OCI-LY3 (cell line): ENCODE data around the gene AHCYL2.

ENCODE experiments used
- H2AFZ ChIP-seq: fragments of 200-600, 300-600 bp; shearing (Covaris generic); 2 replicates; pipeline ENCODE4 v1.6.0; 2014; ENCODE audit warnings: antibody characterized with exemption, low read depth, low read length
- H3K27ac ChIP-seq: fragments of 200-600, 300-600 bp; sonication (generic); 2 replicates; pipeline ENCODE4 v1.5.1; 2014; ENCODE audit warnings: mild to moderate bottlenecking, low read length, moderate library complexity, mixed read lengths
- H3K27me3 ChIP-seq: fragments of 200-600, 300-600 bp; sonication (generic); 2 replicates; pipeline ENCODE4 v1.6.1; 2014; ENCODE audit warnings: low read depth, low read length, mixed read lengths
- H3K36me3 ChIP-seq: fragments of 200-600, 300-600 bp; sonication (generic); replicated peaks from 2 replicates; pipeline ENCODE3; 2014; ENCODE audit warnings: low read depth, low read length, mixed read lengths
- H3K4me1 ChIP-seq: fragments of 300-600, 200-600 bp; sonication (generic); 2 replicates; pipeline ENCODE4 v1.6.1; 2014; ENCODE audit warnings: low read length, mixed read lengths
- H3K4me2 ChIP-seq: fragments of 200-600, 300-600 bp; sonication (generic); 2 replicates; pipeline ENCODE4 v1.6.1; 2014; ENCODE audit warnings: low read length, mixed read lengths
- H3K4me3 ChIP-seq: fragments of 300-600, 200-600 bp; sonication (generic); 2 replicates; pipeline ENCODE4 v1.5.1; 2014; ENCODE audit warnings: antibody characterized with exemption, mild to moderate bottlenecking, low read length, moderate library complexity
- H3K79me2 ChIP-seq: fragments of 300-600, 200-600 bp; shearing (Covaris generic); 2 replicates; pipeline ENCODE4 v1.6.1; 2014; ENCODE audit warnings: mild to moderate bottlenecking, low read length, mixed read lengths
- H3K9ac ChIP-seq: fragments of 300-600, 200-600 bp; shearing (Covaris generic); 2 replicates; pipeline ENCODE4 v1.6.0; 2014; ENCODE audit warnings: mild to moderate bottlenecking, low read length, moderate library complexity
- H3K9me3 ChIP-seq: fragments of 200-600, 300-600 bp; shearing (Covaris generic); 2 replicates; pipeline ENCODE4 v1.6.1; 2014; ENCODE audit warnings: low read length, mixed read lengths; ENCODE audit not compliant: insufficient read depth
- H4K20me1 ChIP-seq: fragments of 200-600, 300-600 bp; sonication (generic); 2 replicates; pipeline ENCODE4 v1.6.1; 2016; ENCODE audit warnings: low read length, mixed read lengths; ENCODE audit not compliant: insufficient read depth
- EZH2phosphoT487 ChIP-seq: fragments of 200-600 bp; shearing (Covaris generic); IDR thresholded peaks from 2 replicates; pipeline ENCODE4 v1.6.1; 2018; ENCODE audit warnings: antibody characterized with exemption, mixed run types, low read depth
- TF ChIP-seq, protein P1 (sequence below): fragments of 200-600, 300-600 bp; sonication (generic); IDR thresholded peaks from 2 replicates; pipeline ENCODE4 v1.5.1; 2014; ENCODE audit warnings: antibody characterized with exemption, low read length, low read depth

AHCYL2 gene

DNA sequence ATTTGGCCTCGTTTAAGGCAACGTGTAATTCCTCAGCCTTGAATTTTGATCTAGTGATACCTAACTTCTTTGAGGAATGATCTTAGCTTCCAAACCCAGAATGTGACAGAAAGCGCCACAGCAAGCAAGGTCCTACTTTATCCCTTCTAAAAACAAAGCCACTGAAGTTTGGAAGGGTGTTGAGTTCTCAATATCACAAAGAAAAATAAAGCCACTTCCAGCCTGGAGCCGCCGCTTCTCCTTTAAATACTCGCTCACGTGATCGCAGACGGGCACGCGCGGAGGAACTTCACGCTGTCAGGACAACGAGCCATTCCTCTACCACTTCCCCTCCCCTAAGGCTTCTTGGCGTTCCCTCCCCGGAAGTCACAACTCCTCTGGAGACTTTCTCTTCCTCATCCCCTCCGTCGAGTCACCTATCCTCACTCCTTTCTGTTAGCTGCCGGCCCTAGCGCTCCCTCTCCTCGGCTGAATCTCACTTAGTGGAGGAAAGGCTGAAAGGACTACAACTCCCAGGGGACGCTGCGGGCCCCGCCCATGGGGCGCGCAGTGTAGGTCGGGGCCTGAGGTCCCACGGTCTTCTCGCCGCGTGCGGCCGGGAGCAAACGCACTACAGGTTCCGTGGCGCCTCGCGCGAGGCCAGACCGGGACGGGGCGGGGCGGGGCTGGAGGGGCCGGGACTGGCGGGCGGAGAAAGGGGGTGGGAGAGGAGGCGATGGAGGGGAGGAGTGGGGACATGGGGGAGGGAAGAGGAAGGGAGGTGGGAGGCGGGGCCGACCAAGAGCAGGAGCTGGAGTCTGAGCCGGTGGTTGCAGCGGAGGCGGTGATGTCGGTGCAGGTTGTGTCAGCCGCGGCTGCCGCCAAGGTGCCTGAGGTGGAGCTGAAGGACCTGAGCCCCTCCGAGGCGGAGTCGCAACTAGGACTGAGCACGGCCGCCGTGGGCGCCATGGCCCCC, at the start of gene AHCYL2:
Gene AHCYL2 (plus strand): TSS at position 780 of the 955 bp plus-strand sequence.
- Histone ChIP-seq H4K20me1 (no peaks in the 10 kb centered on the region), H3K9me3 (no peaks in the 10 kb centered on the region), H3K4me2 (peak within 1 kb of the TSS; percentile 92), H3K27ac (peak within 1 kb of the TSS; percentile 80), H3K4me1 (peaks cover 32% of the 10 kb centered on the region), H3K27me3 (no peaks in the 10 kb centered on the region), H3K9ac (peak within 1 kb of the TSS; percentile 81), H3K36me3 (no peaks in the 10 kb centered on the region), H3K79me2 (no peaks in the 10 kb centered on the region), H3K4me3 (peak within 1 kb of the TSS; percentile 88), H2AFZ (peak within 1 kb of the TSS; percentile 98)
- TF ChIP-seq, protein P1, sequence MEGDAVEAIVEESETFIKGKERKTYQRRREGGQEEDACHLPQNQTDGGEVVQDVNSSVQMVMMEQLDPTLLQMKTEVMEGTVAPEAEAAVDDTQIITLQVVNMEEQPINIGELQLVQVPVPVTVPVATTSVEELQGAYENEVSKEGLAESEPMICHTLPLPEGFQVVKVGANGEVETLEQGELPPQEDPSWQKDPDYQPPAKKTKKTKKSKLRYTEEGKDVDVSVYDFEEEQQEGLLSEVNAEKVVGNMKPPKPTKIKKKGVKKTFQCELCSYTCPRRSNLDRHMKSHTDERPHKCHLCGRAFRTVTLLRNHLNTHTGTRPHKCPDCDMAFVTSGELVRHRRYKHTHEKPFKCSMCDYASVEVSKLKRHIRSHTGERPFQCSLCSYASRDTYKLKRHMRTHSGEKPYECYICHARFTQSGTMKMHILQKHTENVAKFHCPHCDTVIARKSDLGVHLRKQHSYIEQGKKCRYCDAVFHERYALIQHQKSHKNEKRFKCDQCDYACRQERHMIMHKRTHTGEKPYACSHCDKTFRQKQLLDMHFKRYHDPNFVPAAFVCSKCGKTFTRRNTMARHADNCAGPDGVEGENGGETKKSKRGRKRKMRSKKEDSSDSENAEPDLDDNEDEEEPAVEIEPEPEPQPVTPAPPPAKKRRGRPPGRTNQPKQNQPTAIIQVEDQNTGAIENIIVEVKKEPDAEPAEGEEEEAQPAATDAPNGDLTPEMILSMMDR = no peak

DNA sequence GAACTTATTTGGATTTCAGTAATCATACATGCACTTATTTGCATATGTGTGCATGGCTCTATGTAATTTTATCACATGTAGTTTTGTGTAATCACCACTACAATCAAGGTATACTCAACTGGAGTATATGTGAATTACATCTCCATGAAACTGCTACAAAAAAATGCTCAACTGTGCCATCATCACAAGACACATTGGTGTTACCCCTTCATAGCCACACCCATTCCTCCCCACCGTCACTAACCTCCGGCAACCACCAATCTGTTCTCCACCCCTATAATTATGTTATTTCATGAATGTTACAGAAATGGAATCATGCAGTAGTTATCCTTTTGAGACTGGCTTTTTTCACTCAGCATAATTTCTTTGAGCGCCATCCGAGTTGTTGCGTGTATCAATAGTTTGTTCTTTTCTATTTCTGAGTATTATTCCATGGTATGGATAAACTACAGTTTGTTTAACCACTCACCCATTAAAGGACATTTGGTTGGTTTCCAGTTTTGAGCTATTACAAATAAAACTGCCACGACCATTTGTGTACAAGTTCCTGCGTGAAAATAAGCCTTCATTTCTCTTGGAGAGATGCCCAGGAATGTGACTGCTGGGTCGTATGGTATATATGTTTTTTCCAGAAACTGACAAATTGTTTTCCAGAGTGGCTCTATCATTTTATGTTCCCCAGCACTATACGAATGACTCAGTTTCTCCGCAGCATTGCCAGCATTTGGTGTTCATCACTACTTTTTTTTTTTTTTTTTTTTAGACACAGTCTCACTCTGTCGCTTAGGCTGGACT, 47.7 kb upstream of the AHCYL2 start:
- TF ChIP-seq, protein P1 = no peak
- TF ChIP-seq EZH2phosphoT487 = no peak
- no peak overlapping the region for H2AFZ ChIP-seq
- no peaks in the 10 kb centered on the region for H4K20me1 ChIP-seq
- H3K9ac ChIP-seq = no peak overlapping the region
- no peak overlapping the region for H3K4me3 ChIP-seq
- no peaks in the 10 kb centered on the region for H3K79me2 ChIP-seq
- no peak overlapping the region for H3K4me2 ChIP-seq
- no peaks in the 10 kb centered on the region for H3K4me1 ChIP-seq
- H3K36me3 ChIP-seq = peaks cover 10% of the 10 kb centered on the region
- H3K27ac ChIP-seq = no peak overlapping the region
- H3K27me3 ChIP-seq = no peaks in the 10 kb centered on the region
- no peaks in the 10 kb centered on the region for H3K9me3 ChIP-seq

DNA sequence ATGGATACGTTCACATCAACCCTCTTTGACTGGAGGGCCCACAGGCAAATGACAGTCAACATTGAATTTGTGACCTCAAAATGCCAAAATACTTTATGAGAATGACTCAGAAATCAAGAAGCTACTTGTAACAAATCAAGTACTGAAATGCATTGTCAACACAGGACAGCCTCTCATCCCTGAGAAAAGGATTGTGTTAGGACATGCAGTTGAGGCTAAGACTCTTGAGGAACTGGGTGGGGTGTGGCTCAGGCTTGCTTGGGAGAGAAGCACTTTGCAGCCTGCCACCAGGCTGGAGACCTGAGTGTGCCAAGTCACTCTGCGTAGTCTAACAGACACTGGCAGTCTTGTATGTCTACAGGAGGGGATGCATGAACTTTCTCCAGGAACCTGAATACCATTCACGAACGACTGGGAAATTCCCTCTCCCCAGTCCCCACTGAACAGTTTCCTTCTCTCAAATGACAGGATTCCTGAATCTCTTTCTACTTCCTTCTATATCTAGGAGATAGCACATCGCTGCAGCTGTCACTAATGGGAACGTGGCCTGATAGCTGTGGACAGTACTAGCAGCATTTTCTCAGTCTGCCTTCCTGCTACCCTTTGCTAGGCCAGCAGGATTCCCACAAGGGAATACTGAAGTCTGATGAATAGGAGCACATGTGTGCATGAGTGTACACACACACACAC, 39.7 kb upstream of the AHCYL2 start:
- peaks cover 5% of the 10 kb centered on the region for H3K36me3 ChIP-seq
- H3K4me1 ChIP-seq = peaks cover 15% of the 10 kb centered on the region
- no peak overlapping the region for H3K9ac ChIP-seq
- peaks cover 14% of the 10 kb centered on the region for H3K79me2 ChIP-seq
- peaks cover 1% of the 10 kb centered on the region; the same call in 1 of the 2 replicates for H4K20me1 ChIP-seq
- no peak overlapping the region for H2AFZ ChIP-seq
- H3K27me3 ChIP-seq = no peaks in the 10 kb centered on the region
- H3K9me3 ChIP-seq = no peaks in the 10 kb centered on the region
- H3K4me2 ChIP-seq = no peak overlapping the region
- no peak overlapping the region for H3K4me3 ChIP-seq
- TF ChIP-seq EZH2phosphoT487 = no peak
- H3K27ac ChIP-seq = no peak overlapping the region

DNA sequence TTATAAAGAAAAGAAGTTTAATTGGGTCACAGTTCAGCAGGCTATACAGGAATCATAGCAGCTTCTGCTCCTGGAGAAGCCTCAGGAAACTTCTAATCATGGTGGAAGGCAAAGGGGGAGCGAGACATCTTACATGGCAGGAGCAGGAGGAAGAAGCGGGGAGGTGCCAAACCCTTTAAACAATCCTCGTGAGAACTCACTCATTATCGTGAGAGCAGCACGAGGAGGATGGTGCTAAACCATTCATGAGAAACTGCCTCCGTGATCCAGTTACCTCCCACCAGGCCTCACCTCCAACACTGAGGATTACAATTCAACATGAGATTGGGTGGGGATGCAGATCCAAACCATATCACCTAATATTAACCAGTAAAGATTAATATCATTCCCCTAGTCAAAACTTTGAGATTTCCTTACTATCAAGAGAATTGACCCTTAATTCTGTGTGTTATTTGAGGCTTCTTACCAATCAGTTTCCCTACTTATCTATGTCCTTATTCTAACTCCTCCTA, 38.0 kb upstream of the AHCYL2 start:
- H3K27ac ChIP-seq = no peak overlapping the region
- H3K9me3 ChIP-seq = no peaks in the 10 kb centered on the region
- peaks cover under 1% of the 10 kb centered on the region for H3K36me3 ChIP-seq
- no peak overlapping the region for H2AFZ ChIP-seq
- H3K9ac ChIP-seq = no peak overlapping the region
- peaks cover 14% of the 10 kb centered on the region for H4K20me1 ChIP-seq
- TF ChIP-seq, protein P1 = no peak
- TF ChIP-seq EZH2phosphoT487 = no peak
- no peak overlapping the region for H3K4me2 ChIP-seq
- peaks cover 19% of the 10 kb centered on the region for H3K4me1 ChIP-seq
- H3K4me3 ChIP-seq = no peak overlapping the region
- H3K79me2 ChIP-seq = peaks cover 29% of the 10 kb centered on the region
- H3K27me3 ChIP-seq = no peaks in the 10 kb centered on the region
